HG03095 (cell line): Measurements from ENCODE around the gene YIPF3.
"Not testable (repeated sequence)": the region's sequence is repeated elsewhere in the genome, so short reads cannot be mapped to it uniquely, and the experiment has no call there.

Experiments
- ATAC-seq: cut with Tn5 transposase; IDR thresholded peaks from one replicate; pipeline ENCODE4 v1.9.1; 2021; ENCODE audit warnings: moderate library complexity; ENCODE audit not compliant: unreplicated experiment

The YIPF3 gene

DNA sequence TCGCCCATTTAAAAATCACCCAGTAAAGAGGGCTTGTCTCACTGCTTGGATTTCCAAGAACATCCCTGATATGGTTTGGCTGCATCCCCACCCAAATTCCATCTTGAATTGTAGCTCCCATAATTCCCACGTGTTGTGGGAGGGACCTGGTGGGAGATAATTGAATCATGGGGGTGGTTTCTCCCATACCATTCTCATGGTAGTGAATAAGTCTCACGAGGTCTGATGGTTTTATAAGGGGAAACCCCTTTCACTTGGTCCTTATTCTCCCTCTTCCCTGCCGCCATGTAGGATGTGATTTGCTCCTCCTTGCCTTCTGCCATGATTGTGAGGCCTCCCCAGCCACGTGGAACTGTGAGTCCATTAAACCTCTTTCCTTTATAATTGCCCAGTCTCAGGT lies 49.5 kb downstream of the YIPF3 start:
- ATAC-seq: not testable (repeated sequence)

DNA sequence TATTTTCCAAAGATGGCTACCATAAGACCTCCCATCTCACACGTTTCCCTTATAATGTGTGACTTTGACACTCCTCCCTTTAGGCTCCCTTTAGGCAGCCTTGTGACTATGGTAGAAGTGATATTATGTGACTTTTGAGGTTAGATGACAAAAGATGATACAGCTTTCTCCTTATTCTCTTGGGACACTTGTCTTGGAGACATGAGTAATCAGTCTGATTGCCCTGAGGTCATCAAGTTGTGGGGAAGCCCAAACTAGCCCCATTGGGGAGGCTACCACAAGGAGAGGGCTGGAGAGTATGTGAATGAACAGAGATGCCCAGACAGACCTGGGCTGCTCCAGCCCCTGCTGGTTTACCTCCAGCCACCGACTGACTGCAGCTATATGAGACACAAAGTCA lies 50.8 kb downstream of the YIPF3 start:
- no peak for ATAC-seq

GRCh38 chr6:43464337-43464736 lies 52.4 kb downstream of the YIPF3 start:
- no peak for ATAC-seq

- ATAC-seq: no peak
Measured at GRCh38 chr6:43461936-43462335, 54.8 kb downstream of the YIPF3 start.
